GM10847 (cell line): ENCODE data around the gene GDPD4.

Experiments used
- POLR2A ChIP-seq: IDR thresholded peaks from 2 replicates; pipeline ENCODE4 v1.6.1; 2011; ENCODE audit not compliant: insufficient read length; ENCODE audit errors: extremely low read depth

The GDPD4 gene

DNA sequence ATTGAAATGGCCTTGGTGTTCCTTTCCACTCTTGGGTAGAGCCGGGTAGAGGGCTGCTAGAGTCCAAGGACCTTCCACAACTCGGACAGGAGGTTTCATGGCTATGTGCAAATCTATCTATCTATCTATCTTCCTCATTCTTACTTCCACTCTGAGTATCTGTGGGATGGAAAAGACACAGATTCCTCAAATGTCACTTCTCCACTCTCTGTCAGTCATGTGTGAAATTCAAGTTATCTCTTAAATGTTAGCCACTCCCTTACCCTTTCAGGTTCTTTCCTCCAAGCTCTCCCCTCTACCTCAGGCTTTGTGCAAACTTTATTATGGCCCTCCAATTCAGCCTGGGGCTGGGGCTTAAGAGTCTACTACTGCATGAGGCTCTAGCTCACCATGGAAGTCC, 84.3 kb downstream of the GDPD4 start:
- TF ChIP-seq POLR2A = no peak

DNA sequence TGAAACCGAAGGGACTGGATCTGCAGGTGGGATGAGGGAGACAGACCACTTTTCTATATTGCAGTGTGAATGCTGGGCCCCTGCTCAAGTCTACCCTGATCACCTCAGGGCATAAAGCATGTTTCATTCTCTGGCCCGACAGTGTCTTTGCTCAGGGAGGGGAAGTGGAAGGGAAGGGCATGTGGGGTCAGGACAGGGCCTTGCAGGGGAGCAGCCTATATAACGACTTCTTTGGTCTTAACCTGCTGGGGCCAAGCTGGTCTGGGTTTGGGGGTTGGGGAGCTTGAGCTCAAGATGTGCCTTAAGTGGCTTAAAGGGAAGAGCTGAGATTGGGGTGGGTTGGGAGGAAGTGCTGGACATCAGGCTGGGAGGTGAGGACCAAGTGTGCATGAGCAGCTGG, 86.4 kb downstream of the GDPD4 start:
- TF ChIP-seq POLR2A = no peak

DNA sequence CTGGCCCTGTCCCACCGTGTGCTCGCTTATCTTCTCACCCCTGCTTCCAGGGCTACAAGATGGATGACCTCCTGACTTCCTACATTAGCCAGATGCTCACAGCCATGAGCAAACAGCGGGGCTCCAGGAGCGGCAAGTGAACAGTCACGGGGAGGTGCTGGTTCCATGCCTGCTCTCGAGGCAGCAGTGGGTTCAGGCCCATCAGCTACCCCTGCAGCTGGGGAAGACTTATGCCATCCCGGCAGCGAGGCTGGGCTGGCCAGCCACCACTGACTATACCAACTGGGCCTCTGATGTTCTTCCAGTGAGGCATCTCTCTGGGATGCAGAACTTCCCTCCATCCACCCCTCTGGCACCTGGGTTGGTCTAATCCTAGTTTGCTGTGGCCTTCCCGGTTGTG, 86.9 kb downstream of the GDPD4 start:
- no peak for TF ChIP-seq POLR2A

DNA sequence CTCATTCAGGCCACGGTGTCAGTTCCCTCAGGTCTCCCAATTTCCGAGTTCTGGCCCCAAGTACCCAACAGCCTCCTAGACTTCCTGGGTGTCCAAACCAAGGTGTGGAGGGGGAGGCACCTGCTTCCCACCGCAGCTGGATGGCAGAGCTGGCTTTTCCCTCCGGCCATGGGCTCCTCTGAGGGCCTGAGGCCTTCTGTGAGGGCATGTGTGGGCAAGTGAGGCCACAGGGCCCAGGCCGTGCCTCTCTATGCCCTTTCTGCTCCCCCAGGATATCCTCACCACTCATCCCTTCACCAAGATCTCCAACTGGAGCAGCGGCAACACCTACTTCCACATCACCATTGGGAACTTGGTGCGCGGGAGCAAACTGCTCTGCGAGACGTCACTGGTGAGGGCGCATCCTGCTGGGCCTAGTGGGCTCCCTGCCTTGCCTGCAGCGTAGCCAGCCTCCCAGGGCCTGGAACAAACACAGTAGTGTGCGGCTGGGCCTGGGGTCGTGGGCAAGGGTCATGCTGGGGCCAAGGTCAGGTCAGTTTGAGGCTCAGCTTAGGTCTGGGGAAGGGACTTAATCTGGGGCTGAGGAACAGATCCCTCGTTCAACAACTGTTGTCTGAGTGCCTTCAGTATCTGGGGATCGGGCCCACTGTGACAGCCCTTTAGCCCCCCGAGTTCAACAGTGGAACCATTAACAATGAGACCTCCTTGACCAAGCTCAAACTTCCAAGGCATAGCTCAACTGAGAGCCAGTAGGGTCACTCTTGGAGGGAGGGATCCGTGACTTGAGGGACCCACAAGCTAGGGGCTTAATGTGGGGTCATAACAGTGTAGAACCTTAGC, 87.7 kb downstream of the GDPD4 start:
- TF ChIP-seq POLR2A = no peak

DNA sequence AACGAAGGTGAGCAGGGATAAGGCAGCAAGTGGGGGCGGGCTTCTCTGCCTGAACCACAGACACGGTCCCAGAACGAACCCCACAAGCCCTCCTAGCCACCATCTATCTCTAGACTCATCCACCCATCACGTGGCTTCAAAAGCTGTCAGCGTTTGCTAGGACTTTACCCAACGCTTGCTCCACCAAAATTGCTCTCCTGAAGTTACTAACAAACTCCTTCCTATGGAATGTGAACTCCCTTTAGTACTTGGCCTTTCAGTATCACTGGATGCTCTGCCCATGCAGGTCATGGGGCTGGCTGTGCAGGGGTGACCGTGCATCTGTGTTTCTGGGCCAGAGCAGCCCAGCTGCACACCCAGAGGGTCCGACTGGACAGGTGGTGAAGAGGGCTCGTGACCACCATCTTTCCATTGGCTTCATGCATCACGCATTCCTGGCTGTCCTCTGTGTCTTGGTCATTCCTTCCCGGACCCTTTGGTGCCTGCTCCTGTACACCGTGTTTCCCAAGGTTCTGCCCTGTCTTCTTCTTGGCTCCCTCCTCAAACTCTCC, 88.4 kb downstream of the GDPD4 start:
- TF ChIP-seq POLR2A = no peak

DNA sequence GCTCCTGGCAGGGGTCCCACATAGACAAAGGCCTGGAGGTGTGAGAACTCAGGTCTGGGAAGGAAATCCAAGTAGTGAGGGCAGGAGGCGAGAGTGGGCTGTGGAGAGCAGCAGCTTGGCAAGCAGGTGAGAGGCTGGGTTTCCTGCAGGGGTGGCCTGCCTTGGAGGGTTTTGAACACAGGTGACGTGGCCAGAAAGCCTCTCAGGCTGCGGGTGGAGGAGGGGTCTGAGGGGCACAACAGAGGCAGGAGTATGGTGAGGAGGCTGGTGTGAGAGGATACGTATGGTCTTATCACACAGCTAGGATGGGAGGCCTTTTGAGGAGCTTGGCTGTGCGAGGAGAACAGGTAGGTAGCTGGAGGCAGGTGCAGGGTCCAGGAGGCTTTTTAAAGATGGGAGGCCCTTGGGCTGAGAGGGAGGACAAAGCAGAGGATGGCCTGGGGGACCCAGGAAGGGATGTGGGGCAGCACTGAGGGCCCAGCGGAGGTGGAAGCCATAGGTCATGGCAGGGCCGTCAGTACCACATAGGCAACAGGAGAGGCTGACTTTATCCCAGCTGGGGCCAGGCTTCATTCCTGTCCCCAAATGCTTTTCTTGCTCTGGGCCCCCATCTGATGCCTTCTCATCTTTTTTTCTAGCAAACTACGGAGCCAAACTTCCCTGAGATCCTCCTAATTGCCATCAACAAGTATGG, 89.0 kb downstream of the GDPD4 start:
- TF ChIP-seq POLR2A = no peak

DNA sequence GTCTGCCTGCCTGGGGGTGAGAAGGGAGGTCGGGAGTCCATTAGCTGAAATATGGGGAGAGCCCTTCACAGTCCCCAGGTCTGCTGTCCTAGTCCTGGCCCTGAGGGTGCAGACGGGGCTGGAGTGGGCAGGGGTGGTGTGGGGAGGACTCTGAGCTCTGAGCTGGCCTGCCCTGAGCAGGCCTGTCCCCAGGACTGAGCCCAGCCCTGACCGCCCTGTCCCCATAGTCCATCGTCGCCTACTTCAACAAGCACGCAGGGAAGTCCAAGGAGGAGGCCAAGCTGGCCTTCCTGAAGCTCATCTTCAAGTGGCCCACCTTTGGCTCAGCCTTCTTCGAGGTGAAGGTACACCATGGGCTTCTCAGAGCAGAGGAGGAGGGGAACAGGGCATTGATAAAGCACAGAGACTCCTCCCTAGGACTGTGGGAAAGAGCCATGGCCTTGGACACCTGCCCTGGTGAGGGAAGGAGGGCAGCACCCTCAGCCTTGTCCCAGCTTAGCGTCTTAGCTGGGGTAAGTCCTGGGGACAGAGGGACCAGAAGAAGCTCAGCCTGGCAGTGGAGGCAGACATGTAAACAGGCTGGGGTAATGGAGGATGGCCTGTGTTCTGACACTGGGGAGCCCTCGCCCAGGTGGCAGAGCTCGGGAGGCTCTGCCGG, 89.8 kb downstream of the GDPD4 start:
- TF ChIP-seq POLR2A = no peak

DNA sequence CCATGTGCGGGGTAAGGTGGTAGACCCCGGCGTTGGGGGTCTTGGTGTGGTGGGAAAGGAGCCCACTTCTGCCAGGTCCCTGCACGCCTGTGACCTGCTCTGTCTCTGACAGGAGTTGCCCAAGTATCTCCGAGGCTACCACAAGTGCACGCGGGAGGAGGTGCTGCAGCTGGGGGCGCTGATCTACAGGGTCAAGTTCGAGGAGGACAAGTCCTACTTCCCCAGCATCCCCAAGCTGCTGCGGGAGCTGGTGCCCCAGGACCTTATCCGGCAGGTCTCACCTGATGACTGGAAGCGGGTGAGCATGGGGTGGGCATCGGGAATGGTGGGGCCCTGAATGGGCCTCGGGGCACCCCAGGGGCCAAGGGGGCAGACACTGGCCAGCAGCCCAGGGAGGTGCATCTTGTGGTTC, 90.4 kb downstream of the GDPD4 start:
- no peak for TF ChIP-seq POLR2A

DNA sequence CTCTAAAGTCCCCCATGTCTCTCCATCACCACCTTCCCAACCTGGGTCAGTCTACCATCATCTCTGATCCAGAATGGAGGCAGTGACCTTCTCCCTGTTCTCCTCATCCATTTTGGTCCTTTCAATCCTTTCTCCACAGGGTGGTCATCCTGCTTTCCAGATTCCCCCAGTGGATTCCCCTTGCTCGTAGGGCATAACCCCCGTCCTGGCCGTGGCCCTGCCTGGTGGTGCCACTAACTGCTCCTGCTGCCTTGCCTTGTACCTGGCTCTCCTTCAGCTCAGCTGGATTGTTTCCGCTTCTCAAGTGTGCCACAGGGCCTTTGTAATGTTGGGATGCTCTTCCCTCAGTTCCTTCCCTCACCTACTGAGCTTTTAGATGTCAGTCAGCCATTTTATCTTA, 91.8 kb downstream of the GDPD4 start:
- TF ChIP-seq POLR2A = no peak

DNA sequence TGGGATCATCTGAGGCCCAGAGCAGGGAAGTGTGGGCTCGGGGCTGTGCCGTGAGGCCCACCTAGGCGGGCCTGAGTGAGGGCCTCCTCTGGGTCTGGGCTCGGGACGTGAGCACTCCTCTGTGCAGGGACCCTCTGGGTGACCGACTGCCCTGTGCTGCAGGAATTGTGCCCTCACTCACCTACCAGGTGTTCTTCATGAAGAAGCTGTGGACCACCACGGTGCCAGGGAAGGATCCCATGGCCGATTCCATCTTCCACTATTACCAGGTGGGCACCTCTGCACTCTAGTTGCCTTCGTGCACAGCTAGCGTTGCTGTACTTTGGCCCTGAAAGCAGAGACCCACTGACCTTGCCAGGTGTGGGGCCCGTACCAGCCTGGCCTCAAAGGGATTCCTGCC, 93.0 kb downstream of the GDPD4 start:
- no peak for TF ChIP-seq POLR2A

DNA sequence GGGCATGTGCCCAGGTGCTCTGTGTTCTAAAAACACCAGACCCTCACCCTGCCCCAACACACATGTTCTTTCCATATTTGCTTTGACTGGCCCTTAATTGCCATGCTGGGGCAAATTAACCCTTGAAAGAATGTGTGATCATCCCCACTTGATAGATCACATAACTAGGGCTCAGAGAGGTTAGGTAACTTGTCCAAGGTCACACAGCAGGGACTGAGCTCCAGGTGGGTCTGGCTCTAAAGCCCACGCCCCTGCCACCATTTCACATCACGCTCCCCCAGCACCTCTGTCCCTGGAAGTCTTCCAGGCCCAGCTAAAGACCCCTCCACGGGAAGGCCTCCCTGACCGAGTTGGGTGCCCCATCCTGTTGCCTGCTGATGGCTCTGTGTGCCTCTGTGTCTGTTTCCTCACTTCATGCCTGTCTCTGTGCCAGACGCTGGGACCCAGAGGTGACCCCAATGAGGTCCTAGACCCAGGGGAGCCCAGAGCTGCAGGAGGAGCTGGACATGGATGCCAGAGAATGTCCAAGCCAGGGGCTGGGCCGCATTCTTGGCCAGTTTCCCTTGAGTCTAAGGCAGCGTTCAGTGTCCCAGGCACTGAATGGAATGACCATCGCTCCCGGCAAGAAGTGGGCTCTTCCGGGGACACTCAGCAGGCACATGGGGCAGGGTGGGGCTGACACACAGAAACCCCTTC, 93.7 kb downstream of the GDPD4 start:
- TF ChIP-seq POLR2A = no peak

DNA sequence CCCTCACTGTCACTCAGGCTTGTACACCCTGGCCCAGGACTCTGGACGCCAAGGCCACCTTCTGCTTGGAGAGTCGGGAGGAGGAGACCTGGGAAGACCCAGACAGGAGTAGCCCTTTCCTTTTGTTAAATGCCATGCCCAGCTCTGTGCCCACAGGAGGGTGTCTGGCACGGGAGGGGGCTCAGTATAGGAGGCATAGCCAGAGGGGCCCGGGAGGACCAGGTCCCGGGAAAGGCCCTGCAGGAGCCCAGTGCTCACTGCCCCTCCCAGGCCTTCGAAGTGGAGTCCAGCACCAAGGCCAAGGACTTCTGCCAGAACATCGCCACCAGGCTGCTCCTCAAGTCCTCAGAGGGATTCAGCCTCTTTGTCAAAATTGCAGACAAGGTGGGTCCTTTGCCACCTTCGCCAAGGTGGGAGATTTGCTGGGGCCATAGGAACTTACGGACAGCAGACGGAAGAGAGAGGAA, 94.4 kb downstream of the GDPD4 start:
- no peak for TF ChIP-seq POLR2A

DNA sequence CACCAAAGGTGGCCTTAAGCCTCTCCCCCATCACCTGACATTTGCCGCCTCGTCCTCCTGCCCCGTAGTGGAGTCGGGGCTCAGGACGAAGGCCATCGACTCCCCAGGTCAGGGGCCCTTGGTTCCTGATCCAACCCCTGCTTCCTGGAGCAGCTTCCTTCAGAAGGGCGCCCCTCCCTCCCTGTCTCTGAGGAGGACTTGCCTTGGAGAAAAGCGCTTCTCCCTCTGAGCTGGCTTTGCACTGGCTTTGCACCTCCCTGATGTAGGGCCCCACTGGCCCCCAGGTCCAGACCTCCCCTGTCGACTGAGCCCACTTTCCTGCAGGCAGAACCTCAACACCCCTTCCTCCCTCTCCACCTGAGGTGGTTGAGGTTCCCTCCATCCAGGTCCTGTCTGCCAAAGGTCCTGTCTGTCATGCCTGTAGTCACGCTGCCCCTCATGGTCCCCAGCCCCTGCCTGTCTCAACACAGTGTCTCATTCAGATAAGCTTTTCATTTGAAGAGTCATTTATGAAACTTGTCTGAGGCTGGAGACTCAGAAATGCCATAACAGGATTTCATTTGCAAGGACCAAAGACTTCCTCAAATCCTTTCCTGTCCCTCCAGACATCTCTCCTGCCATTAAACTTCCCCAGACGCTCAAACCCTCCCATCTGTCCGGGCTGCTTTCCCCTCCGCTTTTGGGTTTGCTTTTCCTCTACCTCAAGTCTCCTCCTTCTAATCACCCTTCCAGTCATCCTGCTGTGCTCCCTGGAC, 95.0 kb downstream of the GDPD4 start:
- no peak for TF ChIP-seq POLR2A

DNA sequence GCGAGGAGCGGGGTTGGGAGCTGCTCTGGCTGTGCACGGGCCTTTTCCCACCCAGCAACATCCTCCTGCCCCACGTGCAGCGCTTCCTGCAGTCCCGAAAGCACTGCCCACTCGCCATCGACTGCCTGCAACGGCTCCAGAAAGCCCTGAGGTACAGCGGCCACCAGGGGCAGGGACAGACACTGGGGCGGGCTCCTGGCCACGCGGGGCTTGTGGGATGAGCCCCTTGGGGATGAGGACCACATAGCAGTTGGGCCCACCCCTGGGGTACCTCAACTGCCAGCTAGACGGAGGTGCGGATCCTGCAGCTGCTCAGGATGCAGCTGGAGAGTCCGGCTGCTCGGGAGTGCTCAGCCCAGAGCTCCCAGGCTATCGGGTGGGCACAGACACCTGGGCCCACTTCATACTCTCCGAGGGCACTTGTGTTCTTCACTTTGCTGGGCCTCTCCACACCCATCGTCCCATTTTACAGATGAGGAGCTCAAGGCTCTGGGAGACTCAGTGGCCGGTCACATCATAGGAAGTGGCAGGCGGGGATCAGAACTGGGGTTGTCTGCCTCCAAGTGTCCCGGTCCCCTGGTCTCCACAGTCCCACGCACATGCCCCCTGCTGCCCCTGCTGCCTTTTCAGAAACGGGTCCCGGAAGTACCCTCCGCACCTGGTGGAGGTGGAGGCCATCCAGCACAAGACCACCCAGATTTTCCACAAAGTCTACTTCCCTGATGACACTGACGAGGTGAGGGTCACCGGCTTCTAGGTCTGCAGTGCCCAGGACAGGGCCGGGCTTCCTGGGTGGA, 95.8 kb downstream of the GDPD4 start:
- no peak for TF ChIP-seq POLR2A
